T-helper 1 cell treated with Interleukin-12 subunit alpha and Interleukin-12 subunit beta and Interleukin-4 antibody, amounts not matched to agents 30 μg/mL and 1 μg/mL, for 36 hours (primary cell): ENCODE results near the gene STK24.

Experiments used
- H3K27ac Mint-ChIP-seq: one replicate; pipeline ENCODE4 v1.8.0; 2021; ENCODE audit warnings: mild to moderate bottlenecking, mixed read lengths
- H3K27me3 Mint-ChIP-seq: one replicate; pipeline ENCODE4 v1.8.0; 2021; ENCODE audit warnings: low read depth, mixed read lengths
- H3K36me3 Mint-ChIP-seq: one replicate; pipeline ENCODE4 v1.8.0; 2021; ENCODE audit warnings: low read depth, mixed read lengths
- H3K4me1 Mint-ChIP-seq: one replicate; pipeline ENCODE4 v1.8.0; 2021; ENCODE audit warnings: low read depth, mixed read lengths
- H3K4me3 Mint-ChIP-seq: one replicate; pipeline ENCODE4 v1.8.0; 2021; ENCODE audit warnings: mild to moderate bottlenecking, moderate library complexity, mixed read lengths
- H3K9me3 Mint-ChIP-seq: one replicate; pipeline ENCODE4 v1.8.0; 2021; ENCODE audit warnings: mixed read lengths

STK24 gene

GRCh38 chr13:98509271-98510155 lies 67.4 kb downstream of the STK24 start:
- Mint-ChIP-seq H3K36me3 (peaks cover 22% of the 10 kb centered on the region), H3K4me3 (peak overlapping the region; percentile 22), H3K4me1 (peaks cover 67% of the 10 kb centered on the region), H3K9me3 (no peaks in the 10 kb centered on the region), H3K27me3 (no peaks in the 10 kb centered on the region), H3K27ac (peak overlapping the region; percentile 81)

GRCh38 chr13:98508685-98509084 lies 68.2 kb downstream of the STK24 start:
- Mint-ChIP-seq H3K9me3 (no peaks in the 10 kb centered on the region), H3K4me1 (peaks cover 68% of the 10 kb centered on the region), H3K36me3 (peaks cover 24% of the 10 kb centered on the region), H3K27ac (peak overlapping the region; percentile 81), H3K27me3 (no peaks in the 10 kb centered on the region), H3K4me3 (no peak overlapping the region)

GRCh38 chr13:98508280-98508679 lies 68.6 kb downstream of the STK24 start:
- no peaks in the 10 kb centered on the region for H3K9me3 Mint-ChIP-seq
- H3K27ac Mint-ChIP-seq: no peak overlapping the region
- peaks cover 69% of the 10 kb centered on the region for H3K4me1 Mint-ChIP-seq
- peaks cover 24% of the 10 kb centered on the region for H3K36me3 Mint-ChIP-seq
- H3K4me3 Mint-ChIP-seq: no peak overlapping the region
- no peaks in the 10 kb centered on the region for H3K27me3 Mint-ChIP-seq

DNA sequence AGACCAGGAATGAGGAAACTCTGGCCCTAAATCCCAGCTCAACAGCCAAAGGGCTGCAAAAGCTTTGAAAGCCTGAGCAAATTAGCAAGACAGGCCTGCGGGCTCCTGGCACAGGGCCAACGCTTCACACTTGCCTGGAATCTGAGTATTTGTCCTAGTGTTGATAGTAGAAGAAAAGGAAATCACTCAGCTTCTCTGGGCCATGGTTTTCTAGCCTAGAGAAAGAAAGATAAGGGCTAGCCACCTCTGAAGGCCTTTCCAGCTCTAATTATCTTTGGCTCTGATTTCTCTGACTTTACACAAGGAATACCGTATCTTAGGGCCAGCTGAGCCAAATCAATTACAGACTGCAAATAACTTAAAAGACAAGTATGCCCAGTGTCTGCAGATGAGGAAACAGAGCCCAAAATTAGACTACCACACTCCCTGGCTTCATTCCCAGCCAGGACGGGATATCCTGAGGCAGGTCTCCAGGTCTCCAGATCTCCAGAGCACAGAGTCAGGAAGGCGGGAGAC lies 69.6 kb downstream of the STK24 start:
- Mint-ChIP-seq H3K36me3 (peaks cover 28% of the 10 kb centered on the region), H3K4me1 (peaks cover 72% of the 10 kb centered on the region), H3K4me3 (no peak overlapping the region), H3K27ac (no peak overlapping the region), H3K27me3 (no peaks in the 10 kb centered on the region), H3K9me3 (no peaks in the 10 kb centered on the region)

- Mint-ChIP-seq H3K27me3 (no peaks in the 10 kb centered on the region), H3K36me3 (peaks cover 28% of the 10 kb centered on the region), H3K4me1 (peaks cover 71% of the 10 kb centered on the region), H3K4me3 (no peak overlapping the region), H3K27ac (no peak overlapping the region), H3K9me3 (no peaks in the 10 kb centered on the region)
These were observed 70.1 kb downstream of the STK24 start for GRCh38 chr13:98506728-98507230.

DNA sequence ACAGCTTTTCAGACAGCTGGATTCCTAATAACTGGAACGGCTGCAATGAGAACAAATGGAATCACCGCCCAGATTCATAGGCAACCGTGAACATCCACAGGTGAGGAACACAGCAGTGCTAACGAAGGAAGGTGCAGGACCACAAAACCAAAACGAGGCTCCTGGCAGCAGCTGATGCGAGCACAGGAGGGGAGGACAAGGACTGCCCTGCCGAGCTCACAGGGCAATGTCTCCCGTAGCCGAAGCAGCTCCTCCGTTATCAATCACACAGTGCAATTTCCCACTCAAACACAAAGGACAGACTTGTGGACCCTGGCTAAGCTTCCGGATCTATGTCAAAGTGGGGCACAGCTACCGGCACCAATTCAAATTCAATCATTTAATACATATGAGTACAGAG lies 70.6 kb downstream of the STK24 start:
- peaks cover 69% of the 10 kb centered on the region for H3K4me1 Mint-ChIP-seq
- no peak overlapping the region for H3K4me3 Mint-ChIP-seq
- peaks cover 27% of the 10 kb centered on the region for H3K36me3 Mint-ChIP-seq
- H3K9me3 Mint-ChIP-seq: no peaks in the 10 kb centered on the region
- H3K27ac Mint-ChIP-seq: no peak overlapping the region
- H3K27me3 Mint-ChIP-seq: no peaks in the 10 kb centered on the region

GRCh38 chr13:98505217-98505616 lies 71.7 kb downstream of the STK24 start:
- no peaks in the 10 kb centered on the region for H3K9me3 Mint-ChIP-seq
- H3K4me3 Mint-ChIP-seq: no peak overlapping the region
- H3K27ac Mint-ChIP-seq: no peak overlapping the region
- H3K36me3 Mint-ChIP-seq: peaks cover 23% of the 10 kb centered on the region
- H3K27me3 Mint-ChIP-seq: no peaks in the 10 kb centered on the region
- H3K4me1 Mint-ChIP-seq: peaks cover 62% of the 10 kb centered on the region

DNA sequence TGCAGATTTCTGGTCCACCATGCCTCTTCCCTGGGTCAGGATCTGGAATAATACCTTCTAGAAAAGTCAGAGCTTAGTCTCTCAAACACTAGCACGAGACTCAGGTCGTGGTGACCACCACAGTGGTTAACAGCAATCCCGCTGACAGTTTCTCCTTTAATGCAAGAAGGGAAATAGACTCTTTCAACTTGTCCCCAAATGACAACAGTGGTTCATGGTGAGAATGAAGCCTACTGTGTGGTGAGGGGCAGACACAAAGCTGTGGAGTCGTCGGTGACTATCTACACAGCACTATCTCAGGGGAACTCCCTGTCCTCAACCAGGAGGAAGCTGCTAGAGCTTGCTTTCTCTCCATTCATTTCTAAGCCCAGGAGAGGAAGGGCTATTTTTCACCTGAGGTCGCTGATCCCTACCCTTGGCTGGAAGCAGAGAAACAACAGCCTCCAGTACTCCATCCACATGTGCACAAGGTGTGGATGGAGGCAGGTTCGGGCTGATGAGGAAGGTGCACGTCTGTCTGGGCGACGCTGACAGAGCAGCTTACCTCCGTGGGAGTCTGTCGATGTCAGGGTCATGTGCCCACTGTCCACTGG lies 72.4 kb downstream of the STK24 start:
- H3K4me1 Mint-ChIP-seq: peaks cover 54% of the 10 kb centered on the region
- no peaks in the 10 kb centered on the region for H3K27me3 Mint-ChIP-seq
- peaks cover 24% of the 10 kb centered on the region for H3K36me3 Mint-ChIP-seq
- no peak overlapping the region for H3K4me3 Mint-ChIP-seq
- H3K27ac Mint-ChIP-seq: peak overlapping the region; percentile 18
- H3K9me3 Mint-ChIP-seq: no peaks in the 10 kb centered on the region

- peaks cover 49% of the 10 kb centered on the region for H3K4me1 Mint-ChIP-seq
- peaks cover 26% of the 10 kb centered on the region for H3K36me3 Mint-ChIP-seq
- no peak overlapping the region for H3K27ac Mint-ChIP-seq
- no peaks in the 10 kb centered on the region for H3K27me3 Mint-ChIP-seq
- no peak overlapping the region for H3K4me3 Mint-ChIP-seq
- H3K9me3 Mint-ChIP-seq: no peaks in the 10 kb centered on the region
These were observed 72.9 kb downstream of the STK24 start for GRCh38 chr13:98504029-98504351.

GRCh38 chr13:98503175-98504028 lies 73.5 kb downstream of the STK24 start:
- no peak overlapping the region for H3K27ac Mint-ChIP-seq
- peaks cover 27% of the 10 kb centered on the region for H3K36me3 Mint-ChIP-seq
- no peak overlapping the region for H3K4me3 Mint-ChIP-seq

DNA sequence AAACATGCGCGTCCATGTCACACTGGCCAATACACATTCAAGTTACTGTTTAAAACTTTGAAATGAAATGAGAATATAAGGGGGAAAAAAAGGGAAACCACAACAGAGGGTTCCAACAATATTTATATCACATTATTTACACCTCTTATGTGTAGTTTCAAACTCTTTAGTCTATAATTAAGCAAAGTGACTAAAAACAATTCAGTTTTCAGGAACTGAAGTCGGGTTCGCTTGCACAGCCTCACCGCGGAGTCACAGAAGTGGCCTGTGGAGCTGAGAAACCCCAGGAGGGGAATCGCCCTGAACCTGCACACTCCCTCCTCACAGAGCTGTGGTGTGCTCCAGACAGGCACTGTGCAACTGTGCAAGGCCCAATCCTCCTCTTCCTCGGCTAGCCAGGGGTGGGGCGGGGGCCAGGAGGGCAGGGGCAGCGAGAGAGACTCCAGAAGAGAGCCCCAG lies 75.9 kb downstream of the STK24 start:
- Mint-ChIP-seq H3K4me3 (no peak overlapping the region), H3K4me1 (peaks cover 42% of the 10 kb centered on the region), H3K9me3 (no peaks in the 10 kb centered on the region), H3K27ac (no peak overlapping the region), H3K36me3 (peaks cover 31% of the 10 kb centered on the region), H3K27me3 (no peaks in the 10 kb centered on the region)

More at GRCh38 chr13:98503175-98504028, 73.5 kb downstream of the STK24 start:
- Mint-ChIP-seq H3K9me3 (no peaks in the 10 kb centered on the region), H3K4me1 (peaks cover 44% of the 10 kb centered on the region), H3K27me3 (no peaks in the 10 kb centered on the region)

- no peaks in the 10 kb centered on the region for H3K9me3 Mint-ChIP-seq
- H3K36me3 Mint-ChIP-seq: peaks cover 16% of the 10 kb centered on the region
- H3K4me1 Mint-ChIP-seq: peaks cover 14% of the 10 kb centered on the region
- H3K27ac Mint-ChIP-seq: no peak overlapping the region
- H3K4me3 Mint-ChIP-seq: no peak overlapping the region
- H3K27me3 Mint-ChIP-seq: no peaks in the 10 kb centered on the region
These were observed 79.9 kb downstream of the STK24 start for GRCh38 chr13:98496966-98497365.

DNA sequence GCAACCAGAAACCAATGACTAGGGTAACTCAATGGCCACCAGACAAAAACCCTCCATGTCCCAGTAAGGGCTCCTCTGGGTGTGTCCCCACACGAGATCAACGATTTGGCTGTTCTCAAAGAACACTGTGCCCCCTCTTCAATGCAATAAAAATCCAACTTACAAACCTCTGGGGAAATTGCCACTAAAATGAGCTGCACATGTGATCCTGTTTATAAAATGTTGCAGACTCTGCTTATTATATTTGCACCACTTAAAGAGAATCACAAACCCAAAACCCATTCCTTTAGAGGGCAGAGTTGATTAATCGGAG lies 80.5 kb downstream of the STK24 start:
- H3K4me1 Mint-ChIP-seq: peaks cover 14% of the 10 kb centered on the region

More for the DNA sequence above, 80.5 kb downstream of the STK24 start:
- no peaks in the 10 kb centered on the region for H3K27me3 Mint-ChIP-seq
- no peak overlapping the region for H3K27ac Mint-ChIP-seq
- H3K4me3 Mint-ChIP-seq: no peak overlapping the region
- H3K36me3 Mint-ChIP-seq: peaks cover 16% of the 10 kb centered on the region
- no peaks in the 10 kb centered on the region for H3K9me3 Mint-ChIP-seq
